K562 (cell line): ENCODE measurements around the gene CELSR1. TPM values are rescaled to one million over a fixed set of nuclear protein-coding genes. Genes with fewer than 3 reads are reported as not detected.

Experiments used
- ATAC-seq: fragments of 200-7000 bp; cut with Tn5 transposase; 3 replicates; pipeline ENCODE4 v1.9.1; 2020; ENCODE audit warnings: moderate library complexity
- BruUV-seq: library from RNA; stranded (reverse); fragments of 400-500 nt; replicated peaks from 2 replicates; lab custom pipeline; 2021; lab: Mats Ljungman, UMichigan
- CTCF ChIA-PET: fragments of 300-600 bp; formaldehyde crosslinking; extraction: SDS; loops from one replicate; lab custom pipeline; 2021; ENCODE audit warnings: low intra/inter-chr PET ratio; lab: Yijun Ruan, JAX
- POLR2A ChIA-PET: fragments of 300-600, 350-650 bp; sonication (Branson Sonifier 250); formaldehyde crosslinking; extraction: SDS; loops from one replicate; lab custom pipeline; 2021; ENCODE audit warnings: antibody characterized with exemption, inconsistent platforms; lab: Yijun Ruan, JAX
- DNase-seq, 4 experiments: peaks; one replicate each; pipeline versions ENCODE4 v3.0.0 to v3.0.0-alpha.2; 2011 to 2018; ENCODE audit warnings: low spot score in 3 of 4, mixed read lengths in 3 of 4; ENCODE audit errors: extremely low read depth in 1 of 4
- FAIRE-seq: peaks from 2 replicates; lab custom pipeline; 2011; peaks lifted over from hg19 to GRCh38; lab: Jason Lieb, UNC
- H2AFZ ChIP-seq: 2 replicates; pipeline ENCODE4 v1.6.0; 2011; ENCODE audit warnings: low read depth, low read length, control low read depth, inconsistent platforms
- H3K27ac ChIP-seq: fragments of 200-600 bp; 3 replicates; pipeline ENCODE4 v1.8.0; 2011; ENCODE audit warnings: low read depth, mild to moderate bottlenecking, control low read depth, inconsistent platforms, low read length, moderate library complexity, mixed read lengths; ENCODE audit errors: extremely low read depth
- H3K27me3 ChIP-seq, 2 experiments: fragments of 300-600 bp in 1 of 2; 2 replicates in 1 of 2; 3 replicates in 1 of 2; pipeline versions ENCODE4 v1.6.0 to v1.8.0; 2011; ENCODE audit warnings: inconsistent platforms in 2 of 2, low read length in 2 of 2, mild to moderate bottlenecking in 1 of 2, mixed read lengths in 1 of 2, moderate library complexity in 1 of 2; ENCODE audit not compliant: control insufficient read depth in 2 of 2, insufficient read depth in 2 of 2
- H3K36me3 ChIP-seq: fragments of 300-600 bp; 3 replicates; pipeline ENCODE4 v1.8.0; 2011; ENCODE audit warnings: mild to moderate bottlenecking, low read length, inconsistent platforms; ENCODE audit not compliant: control insufficient read depth, insufficient read depth
- H3K4me1 ChIP-seq, 2 experiments: fragments of 200-600 bp in 1 of 2; replicated peaks in 1 of 2; 2 replicates in 1 of 2; 3 replicates in 1 of 2; pipeline versions ENCODE4 v1.5.1 to v1.8.0; 2011; ENCODE audit warnings: inconsistent platforms in 2 of 2, low read length in 2 of 2, mild to moderate bottlenecking in 1 of 2, mixed read lengths in 1 of 2, moderate library complexity in 1 of 2; ENCODE audit not compliant: control insufficient read depth in 2 of 2, insufficient read depth in 2 of 2
- H3K4me2 ChIP-seq: 2 replicates; pipeline ENCODE4 v1.6.1; 2011; ENCODE audit warnings: low read length, control low read depth, inconsistent platforms, mixed read lengths; ENCODE audit not compliant: insufficient read depth
- H3K4me3 ChIP-seq: fragments of 200-600 bp; sonication (generic), shearing (Covaris generic); 2 replicates; pipeline ENCODE4 v1.5.1; 2016; ENCODE audit warnings: control low read depth, inconsistent platforms
- H3K79me2 ChIP-seq: fragments of 200-600 bp; 3 replicates; pipeline ENCODE4 v1.8.0; 2011; ENCODE audit warnings: low read length, inconsistent platforms; ENCODE audit not compliant: control insufficient read depth, insufficient read depth
- H3K9ac ChIP-seq, 2 experiments: 2 replicates each; pipeline versions ENCODE4 v1.6.0 to v1.6.1; 2011; ENCODE audit warnings: low read depth in 2 of 2, low read length in 2 of 2, control low read depth in 1 of 2, inconsistent platforms in 1 of 2, mild to moderate bottlenecking in 1 of 2, mixed read lengths in 1 of 2; ENCODE audit not compliant: insufficient read depth in 1 of 2
- H3K9me1 ChIP-seq: one replicate; pipeline ENCODE4 v1.6.0; 2011; ENCODE audit warnings: inconsistent platforms, mild to moderate bottlenecking, low read length, moderate library complexity; ENCODE audit not compliant: control insufficient read depth, insufficient read depth
- H3K9me3 ChIP-seq: replicated peaks from 2 replicates; pipeline ENCODE4 v1.5.1; 2011; ENCODE audit warnings: low read depth, low read length, inconsistent platforms; ENCODE audit not compliant: control insufficient read depth, insufficient read depth
- H4K20me1 ChIP-seq: replicated peaks from 2 replicates; pipeline ENCODE4 v1.6.1; 2011; ENCODE audit warnings: low read length, inconsistent platforms, mixed read lengths; ENCODE audit not compliant: control insufficient read depth, insufficient read depth
- CBFA2T3 ChIP-seq: fragments of 450-650 bp; IDR thresholded peaks from 2 replicates; pipeline ENCODE4 v1.6.1; 2017
- EP300 ChIP-seq: IDR thresholded peaks from 2 replicates; pipeline ENCODE4 v1.6.1; 2012; ENCODE audit warnings: low read length, improper control_type of control experiment
- HDAC8 ChIP-seq: fragments of 450-650 bp; IDR thresholded peaks from 2 replicates; pipeline ENCODE4 v1.6.1; 2016; ENCODE audit warnings: mild to moderate bottlenecking, missing genetic modification characterization, moderate library complexity, missing compliant biosample characterization
- IFI16 ChIP-seq: fragments of 250-450 bp; sonication (Bioruptor Pico); IDR thresholded peaks from 2 replicates; pipeline ENCODE4 v2.1.2; 2022; ENCODE audit warnings: mild to moderate bottlenecking, inconsistent platforms
- MEF2D ChIP-seq: conservative IDR thresholded peaks from 2 replicates; pipeline ENCODE4 v1.6.1; 2016; ENCODE audit warnings: low read depth, missing genetic modification characterization, missing compliant biosample characterization
- TAL1 ChIP-seq: fragments of 450-650 bp; IDR thresholded peaks from 2 replicates; pipeline ENCODE4 v1.6.1; 2016; ENCODE audit warnings: mild to moderate bottlenecking
- ZNF175 ChIP-seq: fragments of 200-800 bp; sonication (Bioruptor generic); IDR thresholded peaks from 2 replicates; pipeline ENCODE4 v1.6.1; 2016; ENCODE audit warnings: low read depth, mild to moderate bottlenecking, missing genetic modification characterization, missing compliant biosample characterization
- ZNF23 ChIP-seq: fragments of 250-450 bp; sonication (Bioruptor Pico); IDR thresholded peaks from 2 replicates; pipeline ENCODE4 v1.4.0; 2020; ENCODE audit warnings: mild to moderate bottlenecking
- ZNF511 ChIP-seq: sonication (generic); formaldehyde crosslinking; IDR thresholded peaks from 2 replicates; pipeline ENCODE4 v1.8.0; 2022; ENCODE audit warnings: mild to moderate bottlenecking, missing genetic modification reagents
- WGBS: fragments of 100-300 bp; shearing (Covaris generic); methylation state at CpG from one replicate; pipeline ENCODE4 v1.1.6; 2016; ENCODE audit warnings: low coverage, mixed read lengths; ENCODE audit not compliant: insufficient coverage; ENCODE audit errors: missing lambda C conversion rate; 5-methylcytosine and 5-hydroxymethylcytosine counted together
- in situ Hi-C: fragments of 300-500 bp; cut with MboI; formaldehyde crosslinking; loops from 4 replicates; pipeline ENCODE4 v1.15.0; 2018; ENCODE audit warnings: inconsistent platforms, mixed read lengths
- intact Hi-C: fragments of 100-400 bp; cut with micrococcal nuclease; formaldehyde crosslinking; loops from 2 replicates; pipeline ENCODE4 v1.14.2; 2022
- polyA plus RNA-seq, 8 experiments: library from polyadenylated mRNA; depleted of rRNA in 4 of 8; stranded (reverse) in 5 of 8; unstranded in 3 of 8; fragments of >200 nt; fragmentation: Nextera tagmentation in 2 of 8; fragmentation: Illumina TruSeq in 1 of 8; extraction: Ambion mirVana in 2 of 8; extraction: Trizol in 1 of 8; gene quantifications; 2 replicates each; pipeline versions ENCODE4 v1.2.1 to v1.2.3, GENCODE V29; 2011 to 2014; ENCODE audit warnings: inconsistent platforms in 1 of 8, missing spikeins in 1 of 8
- total RNA-seq, 7 experiments: library from RNA; depleted of rRNA in 6 of 7; stranded (reverse); fragments of >200 nt in 6 of 7; fragmentation: Illumina TruSeq in 2 of 7; extraction: Trizol in 2 of 7; gene quantifications; 2 replicates each; pipeline versions ENCODE4 v1.2.1 to v1.2.3, GENCODE V29; 2011 to 2021; ENCODE audit warnings: low replicate concordance in 1 of 7

Gene CELSR1
- total and polyA plus RNA-seq, 9 of the 15 experiments (the other 6 are each of a cell fraction or from before 2014, with no cell fraction given), result under 0.01 to 0.09 TPM; not detected in 7

DNA sequence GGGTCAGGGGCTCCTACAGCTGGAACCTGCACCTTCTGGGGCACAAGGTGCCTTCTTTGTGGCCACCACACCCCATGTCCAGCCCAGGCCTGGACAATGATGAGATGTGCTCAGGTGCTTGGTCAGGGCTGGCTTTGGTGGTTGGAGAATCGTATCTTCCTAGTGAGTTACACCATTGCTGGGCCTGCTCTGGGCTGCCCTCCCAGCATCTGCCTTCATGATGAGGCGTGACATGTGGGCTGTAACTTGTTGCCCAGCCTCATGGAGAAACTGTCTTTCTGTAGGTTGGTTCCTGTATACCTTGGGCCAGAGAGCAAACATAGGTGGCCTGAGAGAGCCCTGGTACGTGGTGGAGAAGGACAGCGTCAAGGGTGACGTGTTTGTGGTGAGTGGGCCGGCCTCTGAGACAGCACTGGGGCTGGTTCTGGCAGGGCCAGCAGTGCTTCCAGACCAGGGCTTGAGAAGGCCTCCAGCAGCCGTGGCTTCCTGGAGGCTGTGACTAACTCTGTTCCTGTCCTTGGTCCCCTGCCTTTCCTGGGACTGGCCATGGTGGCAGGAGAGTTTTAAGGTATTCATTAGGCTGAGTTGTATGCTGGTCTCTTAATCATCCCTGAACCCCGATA lies 183.8 kb downstream of the CELSR1 start:
- H4K20me1 ChIP-seq, result peaks cover 3% of the 10 kb centered on the region; the same call in 1 of the 2 replicates
- H3K9ac ChIP-seq, result no peak overlapping the region
- H3K27me3 ChIP-seq, result no peaks in the 10 kb centered on the region
- DNase-seq (no peak), FAIRE-seq (no peak), ATAC-seq (no peak)
- ChIA-PET POLR2A (no interaction called here), CTCF (interaction anchor here (0.5 kb wide), 1 partner anchor 191 kb away, joined by 3 read pairs; no protein-coding TSS in a partner anchor)
- H3K9me1 ChIP-seq, result no peaks in the 10 kb centered on the region
- intact Hi-C loops, result no loop called here
- in situ Hi-C loops, result no loop called here
- no peak overlapping the region for H3K27ac ChIP-seq
- no TSS peak for BruUV-seq
- TF ChIP-seq TAL1, result no peak
- no peak for TF ChIP-seq HDAC8 (tag)
- no peak for TF ChIP-seq ZNF23
- TF ChIP-seq IFI16 (CRISPR knock-in tag), result no peak
- TF ChIP-seq EP300, result no peak
- TF ChIP-seq ZNF175, result no peak
- no peak for TF ChIP-seq ZNF511 (CRISPR knock-in tag)
- TF ChIP-seq MEF2D (tag), result no peak
- no peak for TF ChIP-seq CBFA2T3
- H3K79me2 ChIP-seq, result no peaks in the 10 kb centered on the region
- H3K36me3 ChIP-seq, result peaks cover 69% of the 10 kb centered on the region; the same call in 2 of the 3 replicates
- no peaks in the 10 kb centered on the region for H3K9me3 ChIP-seq
- 98% methylated on average over 7 of the region's 8 CpGs for WGBS
- H2AFZ ChIP-seq, result no peak overlapping the region
- no peaks in the 10 kb centered on the region; a peak in 1 of 5 replicates for H3K4me1 ChIP-seq
- no peak overlapping the region for H3K4me3 ChIP-seq
- no peak overlapping the region for H3K4me2 ChIP-seq
